DOHH2 (cell line): Measurements from ENCODE around the gene MED29.

Source experiments
- EZH2phosphoT487 ChIP-seq: fragments of 200-600 bp; sonication (generic); IDR thresholded peaks from 2 replicates; pipeline ENCODE4 v1.6.1; 2017; ENCODE audit warnings: borderline replicate concordance, mild to moderate bottlenecking, antibody characterized with exemption, low read length, moderate library complexity, mixed read lengths
- TF ChIP-seq, protein P1 (sequence below): fragments of 200-600 bp; sonication (generic); IDR thresholded peaks from one replicate; pipeline ENCODE4 v1.5.1; 2014; ENCODE audit warnings: antibody characterized with exemption, mild to moderate bottlenecking, low read depth, low read length; ENCODE audit not compliant: poor library complexity, severe bottlenecking

DNA sequence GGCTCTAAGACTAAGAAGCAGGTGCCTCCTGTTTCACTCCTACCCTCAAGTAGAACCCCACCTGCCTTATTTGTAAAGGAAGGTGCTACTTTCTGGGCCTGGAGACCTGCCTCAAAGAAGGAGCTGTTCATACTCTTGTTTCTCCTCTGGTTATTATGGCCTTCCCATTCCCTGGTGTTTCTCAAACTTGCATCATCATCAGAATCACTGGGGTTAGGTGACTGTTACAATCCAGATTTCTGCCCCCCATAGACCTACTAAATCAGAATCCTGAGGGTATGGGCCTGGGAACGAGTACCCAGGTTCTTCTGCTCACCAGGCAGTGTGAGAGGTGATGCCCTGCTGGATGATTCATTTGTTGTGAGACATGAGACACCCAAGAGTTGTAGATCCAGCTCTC, 30.6 kb upstream of the MED29 start:
- TF ChIP-seq, protein P1, sequence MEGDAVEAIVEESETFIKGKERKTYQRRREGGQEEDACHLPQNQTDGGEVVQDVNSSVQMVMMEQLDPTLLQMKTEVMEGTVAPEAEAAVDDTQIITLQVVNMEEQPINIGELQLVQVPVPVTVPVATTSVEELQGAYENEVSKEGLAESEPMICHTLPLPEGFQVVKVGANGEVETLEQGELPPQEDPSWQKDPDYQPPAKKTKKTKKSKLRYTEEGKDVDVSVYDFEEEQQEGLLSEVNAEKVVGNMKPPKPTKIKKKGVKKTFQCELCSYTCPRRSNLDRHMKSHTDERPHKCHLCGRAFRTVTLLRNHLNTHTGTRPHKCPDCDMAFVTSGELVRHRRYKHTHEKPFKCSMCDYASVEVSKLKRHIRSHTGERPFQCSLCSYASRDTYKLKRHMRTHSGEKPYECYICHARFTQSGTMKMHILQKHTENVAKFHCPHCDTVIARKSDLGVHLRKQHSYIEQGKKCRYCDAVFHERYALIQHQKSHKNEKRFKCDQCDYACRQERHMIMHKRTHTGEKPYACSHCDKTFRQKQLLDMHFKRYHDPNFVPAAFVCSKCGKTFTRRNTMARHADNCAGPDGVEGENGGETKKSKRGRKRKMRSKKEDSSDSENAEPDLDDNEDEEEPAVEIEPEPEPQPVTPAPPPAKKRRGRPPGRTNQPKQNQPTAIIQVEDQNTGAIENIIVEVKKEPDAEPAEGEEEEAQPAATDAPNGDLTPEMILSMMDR = no peak
- TF ChIP-seq EZH2phosphoT487 = no peak
